BE2C (cell line): ENCODE measurements around the gene TBC1D2B.

Source experiments
- DNase-seq: peaks from one replicate; pipeline ENCODE4 v3.0.0-alpha.2; 2020
- H3K27me3 ChIP-seq: fragments of 250-450 bp; sonication (Bioruptor Pico); 2 replicates; pipeline ENCODE4 v1.5.1; 2020; ENCODE audit warnings: mild to moderate bottlenecking
- H3K36me3 ChIP-seq: fragments of 250-450 bp; sonication (Bioruptor Pico); 2 replicates; pipeline ENCODE4 v1.5.1; 2020; ENCODE audit warnings: mild to moderate bottlenecking
- H3K4me1 ChIP-seq: fragments of 250-450 bp; sonication (Bioruptor Pico); 2 replicates; pipeline ENCODE4 v1.5.1; 2020
- H3K4me3 ChIP-seq: 2 replicates; pipeline ENCODE4 v1.5.1; 2011; ENCODE audit warnings: low read depth, low read length
- H3K9me3 ChIP-seq: fragments of 250-450 bp; sonication (Bioruptor Pico); 2 replicates; pipeline ENCODE4 v1.5.1; 2020
- CTCF ChIP-seq: IDR thresholded peaks from 2 replicates; pipeline ENCODE4 v1.5.1; 2012; ENCODE audit warnings: mild to moderate bottlenecking, low read depth, low read length

TBC1D2B gene

GRCh38 chr15:78101423-78102105 lies 24.1 kb upstream of the TBC1D2B start:
- no peak for TF ChIP-seq CTCF
- Histone ChIP-seq H3K9me3 (no peaks in the 10 kb centered on the region), H3K4me1 (no peaks in the 10 kb centered on the region), H3K4me3 (no peak overlapping the region), H3K27me3 (no peaks in the 10 kb centered on the region), H3K36me3 (no peaks in the 10 kb centered on the region)
- DNase-seq = no peak

GRCh38 chr15:78100886-78101285 lies 23.4 kb upstream of the TBC1D2B start:
- TF ChIP-seq CTCF = no peak
- Histone ChIP-seq H3K27me3 (no peaks in the 10 kb centered on the region), H3K4me3 (no peak overlapping the region), H3K4me1 (no peaks in the 10 kb centered on the region), H3K36me3 (no peaks in the 10 kb centered on the region), H3K9me3 (no peaks in the 10 kb centered on the region)
- DNase-seq = no peak

GRCh38 chr15:78098131-78098755 lies 20.7 kb upstream of the TBC1D2B start:
- Histone ChIP-seq H3K36me3 (no peaks in the 10 kb centered on the region), H3K4me1 (no peaks in the 10 kb centered on the region), H3K9me3 (no peaks in the 10 kb centered on the region), H3K27me3 (no peaks in the 10 kb centered on the region), H3K4me3 (no peak overlapping the region)
- no peak for DNase-seq
- TF ChIP-seq CTCF = no peak

GRCh38 chr15:78097667-78098066 lies 20.2 kb upstream of the TBC1D2B start:
- H3K36me3 ChIP-seq = no peaks in the 10 kb centered on the region
- TF ChIP-seq CTCF = no peak
- H3K4me1 ChIP-seq = no peaks in the 10 kb centered on the region
- no peaks in the 10 kb centered on the region for H3K9me3 ChIP-seq
- DNase-seq = no peak
- no peak overlapping the region for H3K4me3 ChIP-seq
- H3K27me3 ChIP-seq = no peaks in the 10 kb centered on the region

GRCh38 chr15:78093242-78094020 lies 15.9 kb upstream of the TBC1D2B start:
- no peaks in the 10 kb centered on the region for H3K4me1 ChIP-seq

More at GRCh38 chr15:78093242-78094020, 15.9 kb upstream of the TBC1D2B start:
- DNase-seq = no peak
- Histone ChIP-seq H3K27me3 (no peaks in the 10 kb centered on the region), H3K4me3 (no peak overlapping the region), H3K36me3 (no peaks in the 10 kb centered on the region), H3K9me3 (no peaks in the 10 kb centered on the region)
- TF ChIP-seq CTCF = no peak
